ENCODE results near the gene CNOT11. TPM values are rescaled to one million over a fixed set of nuclear protein-coding genes. Genes with fewer than 3 reads are reported as not detected.

CNOT11 gene
- total and polyA plus RNA-seq, 2 of the 13 experiments (the other 11 are each of a cell fraction or from before 2014, with no cell fraction given): 114 to 209 TPM

DNA sequence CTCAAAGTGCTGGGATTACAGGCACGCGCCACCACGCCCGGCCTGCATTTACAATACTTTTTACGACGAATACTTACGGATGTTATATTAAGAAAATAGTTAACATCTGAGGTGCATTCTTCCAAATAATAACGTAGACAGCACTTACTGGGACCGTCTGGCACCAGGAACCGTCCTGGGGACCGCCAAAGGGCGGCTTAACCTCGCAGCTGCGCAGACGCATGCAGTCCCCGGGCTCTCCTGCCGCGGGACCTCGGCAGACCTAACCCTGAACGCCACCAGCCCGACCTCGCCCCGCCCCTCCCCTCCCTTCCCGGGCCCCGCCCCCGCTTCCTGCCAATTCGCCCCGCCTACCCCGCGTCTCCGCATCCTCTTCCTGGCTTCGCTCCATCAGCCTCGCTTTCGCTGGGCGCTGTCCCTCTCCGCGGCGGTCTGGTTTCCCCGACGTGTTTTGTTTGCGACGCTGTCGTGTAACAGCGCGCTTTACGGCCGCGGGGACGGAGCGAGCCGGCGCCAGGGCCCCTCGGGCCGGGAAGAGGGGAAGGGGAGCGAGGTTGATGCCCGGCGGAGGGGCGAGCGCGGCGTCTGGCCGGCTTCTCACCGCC lies at the start of gene CNOT11 (continued):
- TF ChIP-seq ZBTB2 (CRISPR knock-in tag; IDR thresholded peaks at IDR 0.05; ENCODE audit: low read depth): peak; percentile 85
- TF ChIP-seq BHLHE40 (IDR thresholded peaks at IDR 0.05; ENCODE audit: low read length): no peak; the same call in none of the 2 replicates
- TF ChIP-seq RFXAP (CRISPR knock-in tag; IDR thresholded peaks at IDR 0.05; ENCODE audit: borderline replicate concordance): no peak; the same call in 1 of the 2 replicates
- TF ChIP-seq KMT2B (CRISPR knock-in tag; IDR thresholded peaks at IDR 0.05): peak; percentile 99
- TF ChIP-seq SIX4 (CRISPR knock-in tag; IDR thresholded peaks at IDR 0.05): peak; percentile 58; the same call in 1 of the 2 replicates
- TF ChIP-seq PBX3 (CRISPR knock-in tag; IDR thresholded peaks at IDR 0.05; ENCODE audit: borderline replicate concordance): no peak; the same call in 1 of the 2 replicates
- no peak for TF ChIP-seq GTF2F1 (IDR thresholded peaks at IDR 0.05; ENCODE audit: low read length)
- TF ChIP-seq PRMT3 (CRISPR knock-in tag; IDR thresholded peaks at IDR 0.05; ENCODE audit: borderline replicate concordance, low read depth): no peak
- peak; percentile 18; the same call in 1 of the 2 replicates for TF ChIP-seq CEBPG (CRISPR knock-in tag; IDR thresholded peaks at IDR 0.05)
- 0 out of 2 replicates have a peak, but pooled peaks have one; percentile 15 for TF ChIP-seq ZHX2 (IDR thresholded peaks at IDR 0.05; ENCODE audit: low read depth)
- TF ChIP-seq ZHX2 (CRISPR knock-in tag; IDR thresholded peaks at IDR 0.05; ENCODE audit: borderline replicate concordance): no peak; the same call in 1 of the 2 replicates
- no peak for TF ChIP-seq ZNF431 (CRISPR knock-in tag; IDR thresholded peaks at IDR 0.05; ENCODE audit: borderline replicate concordance, low read depth)
- TF ChIP-seq KLF6 (CRISPR knock-in tag; IDR thresholded peaks at IDR 0.05): peak; percentile 43; the same call in 1 of the 2 replicates
- TF ChIP-seq, protein P1, sequence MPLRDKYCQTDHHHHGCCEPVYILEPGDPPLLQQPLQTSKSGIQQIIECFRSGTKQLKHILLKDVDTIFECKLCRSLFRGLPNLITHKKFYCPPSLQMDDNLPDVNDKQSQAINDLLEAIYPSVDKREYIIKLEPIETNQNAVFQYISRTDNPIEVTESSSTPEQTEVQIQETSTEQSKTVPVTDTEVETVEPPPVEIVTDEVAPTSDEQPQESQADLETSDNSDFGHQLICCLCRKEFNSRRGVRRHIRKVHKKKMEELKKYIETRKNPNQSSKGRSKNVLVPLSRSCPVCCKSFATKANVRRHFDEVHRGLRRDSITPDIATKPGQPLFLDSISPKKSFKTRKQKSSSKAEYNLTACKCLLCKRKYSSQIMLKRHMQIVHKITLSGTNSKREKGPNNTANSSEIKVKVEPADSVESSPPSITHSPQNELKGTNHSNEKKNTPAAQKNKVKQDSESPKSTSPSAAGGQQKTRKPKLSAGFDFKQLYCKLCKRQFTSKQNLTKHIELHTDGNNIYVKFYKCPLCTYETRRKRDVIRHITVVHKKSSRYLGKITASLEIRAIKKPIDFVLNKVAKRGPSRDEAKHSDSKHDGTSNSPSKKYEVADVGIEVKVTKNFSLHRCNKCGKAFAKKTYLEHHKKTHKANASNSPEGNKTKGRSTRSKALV (CRISPR knock-in tag; IDR thresholded peaks at IDR 0.05): 0 out of 2 replicates have a peak, but pooled peaks have one; percentile 2
- 0 out of 2 replicates have a peak, but pooled peaks have one; percentile 5 for TF ChIP-seq FOXO4 (CRISPR knock-in tag; conservative IDR thresholded peaks at IDR 0.05)
- peak; percentile 38 for TF ChIP-seq JARID2 (CRISPR knock-in tag; IDR thresholded peaks at IDR 0.05; ENCODE audit: insufficient replicate concordance)

All from HepG2 (cell line).